D341Med (cell line): ENCODE results near the gene B4GALNT3.
"Not testable (repeated sequence)": the region's sequence is repeated elsewhere in the genome, so short reads cannot be mapped to it uniquely, and the experiment has no call there.

Experiments
- DNase-seq: peaks from one replicate; pipeline ENCODE4 v3.0.0; 2012; ENCODE audit warnings: low spot score

The B4GALNT3 gene

DNA sequence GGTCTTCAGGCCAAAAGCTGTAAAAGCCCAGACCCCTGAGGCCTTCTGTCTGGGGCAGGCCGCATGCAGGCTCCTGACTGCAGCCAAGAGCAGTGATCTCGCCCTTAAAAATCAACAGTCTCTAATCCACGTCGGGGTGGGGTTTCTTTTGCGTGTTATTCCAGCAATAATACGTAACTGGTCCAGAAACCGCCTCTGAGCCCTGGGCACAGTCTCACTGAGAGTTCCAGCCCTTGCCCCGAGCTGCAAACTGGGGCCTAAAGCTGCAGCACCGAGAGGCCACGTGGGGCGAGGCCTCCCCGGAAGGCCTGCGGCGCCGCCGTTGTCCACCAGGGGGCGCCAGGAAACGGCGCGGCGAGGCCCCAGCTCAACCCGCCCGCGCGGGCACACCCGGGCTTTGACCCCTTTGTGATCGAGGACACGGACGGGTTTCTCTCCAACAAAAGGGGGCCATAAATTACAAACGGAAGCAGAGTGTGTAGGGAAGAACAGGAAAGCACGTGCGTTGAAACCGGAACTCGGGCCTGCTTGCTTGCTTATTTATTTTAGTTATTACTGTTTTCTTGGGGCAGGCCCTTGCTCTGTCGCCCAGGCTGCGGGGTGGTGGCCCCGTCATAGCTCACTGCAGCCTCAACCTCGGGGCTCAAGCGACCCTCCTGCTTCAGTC is 116.3 kb downstream of the B4GALNT3 start:
- peak; percentile 95 for DNase-seq

DNA sequence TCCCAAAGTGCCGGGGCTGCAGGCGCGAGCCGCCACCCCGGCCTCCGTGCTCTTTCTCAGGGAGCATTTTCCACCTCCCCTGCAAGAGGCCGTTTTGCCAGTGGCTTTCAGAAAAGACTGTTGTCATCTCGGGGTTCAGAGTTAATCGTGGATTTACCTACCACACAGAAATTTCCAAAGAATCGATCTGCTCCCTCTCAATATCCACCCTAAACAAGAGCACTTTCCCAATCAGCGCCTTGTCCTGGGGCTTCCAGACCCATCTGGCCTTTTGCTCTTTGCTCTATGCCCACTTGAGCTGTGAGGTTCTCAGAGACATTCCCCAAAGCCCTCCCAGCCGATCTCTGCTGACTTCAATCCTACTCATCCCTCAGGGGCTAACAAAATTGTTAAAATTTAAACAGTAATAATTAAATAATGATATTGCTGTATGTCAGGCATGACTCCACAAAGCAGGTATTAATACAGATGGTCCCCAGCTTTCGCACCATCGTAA is 116.9 kb downstream of the B4GALNT3 start:
- DNase-seq: no peak

DNA sequence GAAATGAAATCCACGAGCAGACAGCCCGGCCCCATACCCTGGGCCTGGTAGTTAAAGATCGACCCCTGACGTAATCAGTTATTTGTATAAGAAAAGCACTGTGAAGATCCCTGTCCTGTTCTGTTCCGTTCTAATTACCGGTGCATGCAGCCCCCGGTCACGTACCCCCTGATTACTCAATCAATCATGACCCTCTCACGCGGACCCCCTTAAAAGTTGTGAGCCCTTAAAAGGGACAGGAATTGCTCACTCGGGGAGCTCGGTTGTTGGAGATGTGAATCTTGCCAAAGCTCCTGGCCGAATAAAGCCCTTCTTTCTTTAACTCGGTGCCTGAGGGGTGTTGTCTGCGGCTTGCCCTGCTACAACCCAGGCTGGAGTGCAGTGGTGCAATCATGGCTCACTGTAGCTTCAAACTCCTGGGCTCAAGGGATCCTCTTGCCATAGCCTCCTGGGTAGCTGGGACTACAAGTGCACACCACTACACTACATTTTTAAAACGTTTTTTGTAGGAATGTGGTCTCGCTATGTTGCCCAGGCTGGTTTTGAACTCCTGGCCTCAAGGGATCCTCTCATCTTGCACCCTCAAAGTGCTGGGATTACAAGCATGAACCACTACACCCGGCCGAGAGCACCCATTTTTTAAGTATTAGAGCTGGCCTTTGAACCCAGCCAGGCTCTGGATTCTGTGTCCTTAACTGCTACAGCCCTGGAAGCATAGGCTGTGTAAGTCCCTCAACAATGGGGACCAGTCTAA is 118.4 kb downstream of the B4GALNT3 start:
- DNase-seq: not testable (repeated sequence)

DNA sequence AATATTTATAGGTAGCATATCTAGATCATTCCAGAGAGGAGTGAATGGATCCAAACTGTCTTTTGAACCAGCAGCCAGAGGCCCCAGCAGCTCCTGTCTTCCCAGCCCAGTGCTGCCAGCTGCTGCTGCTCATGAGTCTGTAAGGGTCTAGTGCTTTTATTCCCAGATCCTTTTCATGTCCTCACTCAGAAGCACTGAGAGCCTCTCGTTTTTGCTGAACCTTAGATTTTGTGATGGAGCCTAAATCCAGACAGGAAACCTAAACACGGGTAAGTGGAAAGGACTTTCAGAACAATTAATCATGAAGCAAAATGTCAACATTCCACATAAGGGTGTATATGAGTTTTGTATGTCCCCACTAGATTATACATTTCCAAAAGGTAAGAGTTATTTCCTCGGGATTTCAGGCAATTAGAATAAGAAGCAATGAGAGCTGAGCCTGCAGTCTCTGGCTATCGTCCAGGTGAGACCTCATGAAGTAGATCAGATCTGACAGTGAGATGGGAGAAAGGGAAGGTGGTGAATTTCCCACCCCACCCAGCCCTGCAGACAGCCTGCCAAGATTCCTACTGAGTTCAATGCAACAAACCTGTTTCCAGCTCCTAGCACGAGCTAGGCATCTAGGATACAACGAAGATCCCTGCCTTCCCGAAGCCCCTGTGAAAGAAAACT is 119.1 kb downstream of the B4GALNT3 start:
- DNase-seq: no peak

- DNase-seq: no peak
Measured at GRCh38 chr12:579420-580110, 119.8 kb downstream of the B4GALNT3 start.

- no peak for DNase-seq
Measured at GRCh38 chr12:580813-581212, 121.1 kb downstream of the B4GALNT3 start.

GRCh38 chr12:581321-581720 is 121.6 kb downstream of the B4GALNT3 start:
- DNase-seq: no peak

DNA sequence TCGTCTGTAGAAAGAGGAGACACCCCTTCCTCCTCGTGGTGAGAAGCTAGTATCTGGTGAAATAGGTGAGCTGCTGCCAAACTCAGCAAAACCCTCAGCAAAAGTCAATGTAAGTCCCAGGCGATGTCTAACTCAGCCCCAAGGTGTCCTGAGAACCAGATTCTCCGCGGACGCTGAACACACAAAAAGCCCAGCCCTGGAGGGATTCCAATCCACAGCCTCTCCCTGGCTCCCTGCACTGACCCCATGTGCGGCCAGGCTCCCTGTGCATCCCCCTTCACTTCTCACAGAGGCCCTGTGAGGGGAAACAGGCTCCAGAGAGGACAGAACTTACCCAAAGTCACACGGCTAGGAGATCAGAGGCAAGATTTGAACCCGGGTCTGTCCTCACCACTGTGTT is 122.0 kb downstream of the B4GALNT3 start:
- DNase-seq: no peak

GRCh38 chr12:583251-583869 is 123.6 kb downstream of the B4GALNT3 start:
- DNase-seq: no peak

- DNase-seq: no peak
Measured at GRCh38 chr12:585062-586061, 125.6 kb downstream of the B4GALNT3 start.

- no peak for DNase-seq
Measured at GRCh38 chr12:586318-587071, 126.8 kb downstream of the B4GALNT3 start.

- DNase-seq: no peak
Measured at GRCh38 chr12:587132-588023, 127.6 kb downstream of the B4GALNT3 start.

DNA sequence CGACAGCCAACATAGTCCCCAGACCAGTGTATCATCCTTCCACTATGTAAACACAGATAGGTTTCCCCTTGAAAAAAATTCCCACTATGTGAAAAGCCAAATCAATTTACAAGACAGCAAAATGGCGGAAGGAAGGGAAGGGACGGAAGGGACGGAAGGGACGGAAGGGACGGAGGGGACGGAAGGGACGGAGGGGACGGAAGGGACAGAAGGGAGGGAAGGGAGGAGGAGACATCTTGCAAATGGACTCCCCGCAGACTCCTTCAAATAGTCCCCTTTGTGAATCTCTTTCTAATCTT is 128.2 kb downstream of the B4GALNT3 start:
- DNase-seq: no peak

DNA sequence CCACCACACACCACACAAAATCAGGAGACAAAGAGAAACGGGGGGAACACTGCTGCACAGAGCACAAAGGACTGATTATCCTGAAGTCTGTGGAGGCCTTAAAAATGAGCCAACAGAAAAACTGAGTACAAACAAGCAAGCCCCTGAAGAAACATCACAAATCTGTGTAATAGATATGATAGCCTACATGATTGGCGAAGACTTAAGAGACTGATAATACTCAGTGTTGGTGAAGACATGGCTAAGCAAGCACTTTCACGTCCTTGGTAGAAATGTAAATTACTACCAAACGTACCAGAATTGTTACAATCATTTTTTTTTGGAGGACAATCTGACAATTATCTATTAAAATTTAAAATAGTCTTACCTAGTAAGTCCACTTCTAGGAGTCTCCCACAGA is 128.9 kb downstream of the B4GALNT3 start:
- DNase-seq: no peak

DNA sequence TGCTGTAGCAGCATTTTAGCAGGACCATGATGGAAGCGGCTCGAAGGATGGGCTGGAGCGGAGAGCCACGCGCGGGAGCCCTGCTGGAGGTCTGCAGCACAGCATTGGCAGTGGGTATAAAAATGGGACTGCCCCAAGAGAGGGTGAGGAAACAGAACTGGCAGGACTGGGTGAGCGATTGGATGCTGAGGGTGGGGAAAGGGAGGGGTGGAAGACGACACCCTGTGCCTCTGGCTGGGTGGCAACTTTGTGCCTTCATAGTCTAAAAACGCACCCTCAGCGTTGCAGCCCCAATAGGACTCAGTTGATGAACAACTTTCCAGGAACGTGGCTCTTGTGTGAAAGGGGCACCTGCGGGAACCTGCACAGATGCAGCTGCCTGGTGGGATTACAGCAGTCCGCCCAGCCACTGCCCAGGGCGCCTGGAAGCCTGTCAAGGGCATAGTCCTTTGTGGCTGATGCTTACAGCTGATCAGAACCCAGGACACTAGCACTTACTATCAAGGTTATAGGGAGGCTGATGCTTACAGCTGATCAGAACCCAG is 130.5 kb downstream of the B4GALNT3 start:
- no peak for DNase-seq

GRCh38 chr12:591167-592023 is 131.7 kb downstream of the B4GALNT3 start:
- peak; percentile 94 for DNase-seq

GRCh38 chr12:592024-592505 is 132.3 kb downstream of the B4GALNT3 start:
- no peak for DNase-seq
